Stimulated activated CD4-positive, alpha-beta T cell treated with anti-CD3 and anti-CD28 coated beads, Interleukin-1b, Interleukin-23, amount 100 ng/mL, for 48 hours (primary cell): Measurements from ENCODE around the gene TNFSF13.

Experiments used
- DNase-seq: peaks from one replicate; pipeline ENCODE4 v3.0.0-alpha.2; 2020

TNFSF13 gene, protein sequence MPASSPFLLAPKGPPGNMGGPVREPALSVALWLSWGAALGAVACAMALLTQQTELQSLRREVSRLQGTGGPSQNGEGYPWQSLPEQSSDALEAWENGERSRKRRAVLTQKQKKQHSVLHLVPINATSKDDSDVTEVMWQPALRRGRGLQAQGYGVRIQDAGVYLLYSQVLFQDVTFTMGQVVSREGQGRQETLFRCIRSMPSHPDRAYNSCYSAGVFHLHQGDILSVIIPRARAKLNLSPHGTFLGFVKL

DNA sequence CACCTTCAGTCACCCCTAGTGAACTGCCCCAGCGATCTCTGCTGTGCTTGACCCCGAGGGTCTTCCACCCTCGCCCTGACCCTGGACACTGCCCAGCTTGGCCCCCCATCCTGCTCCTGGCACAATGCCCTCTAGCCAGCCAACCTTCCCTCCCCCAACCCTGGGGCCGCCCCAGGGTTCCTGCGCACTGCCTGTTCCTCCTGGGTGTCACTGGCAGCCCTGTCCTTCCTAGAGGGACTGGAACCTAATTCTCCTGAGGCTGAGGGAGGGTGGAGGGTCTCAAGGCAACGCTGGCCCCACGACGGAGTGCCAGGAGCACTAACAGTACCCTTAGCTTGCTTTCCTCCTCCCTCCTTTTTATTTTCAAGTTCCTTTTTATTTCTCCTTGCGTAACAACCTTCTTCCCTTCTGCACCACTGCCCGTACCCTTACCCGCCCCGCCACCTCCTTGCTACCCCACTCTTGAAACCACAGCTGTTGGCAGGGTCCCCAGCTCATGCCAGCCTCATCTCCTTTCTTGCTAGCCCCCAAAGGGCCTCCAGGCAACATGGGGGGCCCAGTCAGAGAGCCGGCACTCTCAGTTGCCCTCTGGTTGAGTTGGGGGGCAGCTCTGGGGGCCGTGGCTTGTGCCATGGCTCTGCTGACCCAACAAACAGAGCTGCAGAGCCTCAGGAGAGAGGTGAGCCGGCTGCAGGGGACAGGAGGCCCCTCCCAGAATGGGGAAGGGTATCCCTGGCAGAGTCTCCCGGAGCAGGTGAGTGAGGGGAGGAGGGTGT is at the start of gene TNFSF13:
TNFSF13 (plus strand) TSS at position 207 of the 776 bp plus-strand sequence; CDS start at position 497, 290 bp downstream.
- DNase-seq = no peak

DNA sequence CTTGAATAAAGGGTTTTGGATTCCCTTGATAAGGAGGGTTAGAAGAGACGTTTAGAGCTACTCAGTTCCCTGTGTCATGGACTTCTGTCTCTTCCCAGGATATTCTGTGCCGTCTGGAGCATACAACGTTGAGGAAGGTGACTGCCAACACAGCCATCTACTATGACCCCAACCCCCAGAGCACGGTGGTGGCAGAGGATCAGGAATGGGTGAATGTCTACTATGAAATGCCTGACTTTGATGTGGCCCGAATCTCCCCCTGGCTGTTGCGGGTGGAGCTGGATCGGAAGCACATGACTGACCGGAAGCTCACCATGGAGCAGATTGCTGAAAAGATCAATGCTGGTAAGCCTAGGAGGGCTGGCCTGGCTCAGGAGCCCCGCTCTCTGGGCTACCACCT is 49.7 kb upstream of the TNFSF13 start:
- no peak for DNase-seq

DNA sequence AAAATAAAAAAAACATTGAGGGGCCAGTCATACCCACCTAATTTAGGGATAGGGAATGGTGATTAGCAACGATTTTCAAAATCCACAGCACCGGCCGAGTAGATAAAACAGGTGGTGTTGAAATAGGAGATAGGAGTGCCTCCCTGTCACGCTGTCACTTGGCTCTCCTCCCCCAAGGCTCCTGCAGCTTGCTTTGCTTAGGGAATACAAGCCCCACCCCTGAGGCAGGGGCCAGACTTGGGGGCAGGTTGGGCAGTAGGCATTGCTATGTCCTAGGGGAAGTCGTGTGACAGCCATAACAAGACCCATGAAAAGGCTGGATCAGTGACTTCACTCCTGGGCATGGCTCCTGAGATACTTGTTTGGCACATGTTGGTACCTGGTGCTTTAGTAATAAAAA is 48.6 kb upstream of the TNFSF13 start:
- DNase-seq = no peak

DNA sequence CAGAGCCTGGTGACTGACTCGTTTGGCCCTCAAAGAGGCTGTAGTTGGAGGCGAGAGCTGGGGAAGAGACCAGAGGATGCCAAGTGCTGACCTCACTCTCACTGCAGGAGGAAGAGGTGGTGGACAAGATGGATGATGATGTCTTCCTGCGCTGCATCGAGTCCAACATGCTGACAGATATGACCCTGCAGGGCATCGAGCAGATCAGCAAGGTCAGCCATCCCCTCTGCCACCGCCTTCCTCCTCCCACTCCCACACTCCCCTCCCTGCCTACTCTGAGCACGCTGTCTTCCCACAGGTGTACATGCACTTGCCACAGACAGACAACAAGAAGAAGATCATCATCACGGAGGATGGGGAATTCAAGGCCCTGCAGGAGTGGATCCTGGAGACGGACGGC is 47.4 kb upstream of the TNFSF13 start:
- DNase-seq = no peak

DNA sequence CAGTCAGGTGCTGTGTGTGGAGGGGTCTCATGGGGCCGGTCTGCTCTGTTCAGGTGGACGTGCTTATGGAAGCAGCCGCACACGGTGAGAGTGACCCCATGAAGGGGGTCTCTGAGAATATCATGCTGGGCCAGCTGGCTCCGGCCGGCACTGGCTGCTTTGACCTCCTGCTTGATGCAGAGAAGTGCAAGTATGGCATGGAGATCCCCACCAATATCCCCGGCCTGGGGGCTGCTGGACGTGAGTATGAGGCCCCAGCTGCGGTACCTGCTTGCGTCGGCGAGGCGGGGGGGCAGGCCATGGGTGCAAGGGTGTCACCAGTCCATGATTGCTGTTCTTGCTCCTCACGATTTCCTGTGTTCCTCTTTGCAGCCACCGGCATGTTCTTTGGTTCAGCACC is 46.4 kb upstream of the TNFSF13 start:
- no peak for DNase-seq

DNA sequence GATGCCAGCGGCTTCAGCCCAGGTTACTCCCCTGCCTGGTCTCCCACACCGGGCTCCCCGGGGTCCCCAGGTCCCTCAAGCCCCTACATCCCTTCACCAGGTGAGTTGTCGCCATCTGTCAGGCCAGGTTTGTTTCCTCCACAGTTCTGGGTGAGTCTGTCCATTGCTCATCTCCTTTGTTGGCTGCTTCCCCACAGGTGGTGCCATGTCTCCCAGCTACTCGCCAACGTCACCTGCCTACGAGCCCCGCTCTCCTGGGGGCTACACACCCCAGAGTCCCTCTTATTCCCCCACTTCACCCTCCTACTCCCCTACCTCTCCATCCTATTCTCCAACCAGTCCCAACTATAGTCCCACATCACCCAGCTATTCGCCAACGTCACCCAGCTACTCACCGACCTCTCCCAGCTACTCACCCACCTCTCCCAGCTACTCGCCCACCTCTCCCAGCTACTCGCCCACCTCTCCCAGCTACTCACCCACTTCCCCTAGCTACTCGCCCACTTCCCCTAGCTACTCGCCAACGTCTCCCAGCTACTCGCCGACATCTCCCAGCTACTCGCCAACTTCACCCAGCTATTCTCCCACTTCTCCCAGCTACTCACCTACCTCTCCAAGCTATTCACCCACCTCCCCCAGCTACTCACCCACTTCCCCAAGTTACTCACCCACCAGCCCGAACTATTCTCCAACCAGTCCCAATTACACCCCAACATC is 45.6 kb upstream of the TNFSF13 start:
- DNase-seq = no peak

DNA sequence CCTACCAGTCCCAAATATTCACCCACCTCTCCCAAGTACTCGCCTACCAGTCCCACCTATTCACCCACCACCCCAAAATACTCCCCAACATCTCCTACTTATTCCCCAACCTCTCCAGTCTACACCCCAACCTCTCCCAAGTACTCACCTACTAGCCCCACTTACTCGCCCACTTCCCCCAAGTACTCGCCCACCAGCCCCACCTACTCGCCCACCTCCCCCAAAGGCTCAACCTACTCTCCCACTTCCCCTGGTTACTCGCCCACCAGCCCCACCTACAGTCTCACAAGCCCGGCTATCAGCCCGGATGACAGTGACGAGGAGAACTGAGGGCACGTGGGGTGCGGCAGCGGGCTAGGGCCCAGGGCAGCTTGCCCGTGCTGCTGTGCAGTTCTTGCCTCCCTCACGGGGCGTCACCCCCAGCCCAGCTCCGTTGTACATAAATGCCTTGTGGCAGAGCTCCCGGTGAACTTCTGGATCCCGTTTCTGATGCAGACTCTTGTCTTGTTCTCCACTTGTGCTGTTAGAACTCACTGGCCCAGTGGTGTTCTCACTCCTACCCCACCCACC is 44.6 kb upstream of the TNFSF13 start:
- no peak for DNase-seq

DNA sequence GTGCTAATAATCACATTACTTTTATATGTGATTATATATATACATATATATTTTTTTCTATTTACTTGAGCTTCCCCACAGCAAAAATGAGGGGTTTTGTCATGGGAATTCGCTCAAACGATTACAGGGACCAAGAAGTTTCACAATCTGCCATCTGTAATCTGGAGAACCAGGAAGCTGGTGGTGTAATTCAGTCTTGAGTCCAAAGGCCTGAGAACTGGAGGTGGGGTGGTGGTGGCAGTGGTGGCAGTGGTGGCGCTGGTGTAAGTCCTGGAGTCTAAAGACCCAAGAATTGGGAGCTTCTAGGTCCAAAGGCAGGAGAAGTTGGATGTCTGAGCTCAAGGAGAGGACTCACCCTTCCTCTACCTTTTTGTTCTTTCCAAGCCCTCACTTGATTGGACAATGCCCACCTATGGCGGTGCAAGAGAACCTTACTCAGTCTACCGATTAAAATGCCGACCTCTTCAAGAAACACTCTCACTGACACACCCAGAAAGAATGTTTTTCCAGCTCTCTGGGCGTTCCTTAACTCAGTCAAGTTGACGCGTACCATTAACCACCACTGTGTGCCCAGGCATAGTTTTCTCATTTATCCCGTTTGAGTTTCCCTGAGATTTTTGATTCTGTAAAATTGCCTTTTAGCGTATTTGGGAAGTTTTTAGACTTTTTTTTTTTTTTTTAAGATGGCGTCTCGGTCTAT is 42.5 kb upstream of the TNFSF13 start:
- no peak for DNase-seq

DNA sequence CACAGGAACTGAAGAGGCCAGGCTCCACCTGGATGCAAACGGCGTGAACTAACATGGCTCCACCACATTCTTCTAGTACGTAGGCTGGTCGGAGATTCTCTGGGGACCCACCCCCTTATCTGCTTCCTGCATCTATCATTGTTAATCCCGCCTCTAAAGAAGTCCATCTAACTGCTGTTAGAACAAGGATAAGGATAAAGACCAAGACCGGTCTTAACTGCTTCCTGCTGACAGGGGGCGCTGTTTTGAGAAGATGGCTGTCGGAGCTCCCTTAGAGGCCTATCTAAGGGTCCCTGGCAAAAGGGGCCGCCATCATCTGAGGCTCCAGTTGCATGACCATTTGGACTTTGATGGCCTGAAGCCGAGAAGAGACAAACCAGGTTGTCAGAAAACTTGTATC is 35.5 kb upstream of the TNFSF13 start:
- peak; percentile 52 for DNase-seq

DNA sequence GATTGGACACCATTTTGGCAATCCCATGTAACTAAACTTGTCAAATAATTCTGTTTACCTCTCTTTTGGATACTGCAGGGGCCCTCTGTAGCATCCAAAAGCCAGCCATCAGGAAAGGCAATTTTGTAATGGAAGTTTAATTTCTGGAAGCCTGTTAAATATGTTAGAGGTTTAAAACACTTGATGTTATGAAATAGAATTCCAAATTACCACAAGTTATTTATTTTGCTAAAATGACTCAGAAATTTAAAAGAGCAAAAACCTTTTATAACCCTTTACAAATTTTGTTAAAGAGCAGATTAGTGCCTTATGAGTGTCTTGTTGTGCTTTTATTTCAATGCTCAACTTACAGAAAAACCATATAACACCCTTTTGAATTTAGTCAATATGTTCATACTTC is 29.7 kb upstream of the TNFSF13 start:
- no peak for DNase-seq

DNA sequence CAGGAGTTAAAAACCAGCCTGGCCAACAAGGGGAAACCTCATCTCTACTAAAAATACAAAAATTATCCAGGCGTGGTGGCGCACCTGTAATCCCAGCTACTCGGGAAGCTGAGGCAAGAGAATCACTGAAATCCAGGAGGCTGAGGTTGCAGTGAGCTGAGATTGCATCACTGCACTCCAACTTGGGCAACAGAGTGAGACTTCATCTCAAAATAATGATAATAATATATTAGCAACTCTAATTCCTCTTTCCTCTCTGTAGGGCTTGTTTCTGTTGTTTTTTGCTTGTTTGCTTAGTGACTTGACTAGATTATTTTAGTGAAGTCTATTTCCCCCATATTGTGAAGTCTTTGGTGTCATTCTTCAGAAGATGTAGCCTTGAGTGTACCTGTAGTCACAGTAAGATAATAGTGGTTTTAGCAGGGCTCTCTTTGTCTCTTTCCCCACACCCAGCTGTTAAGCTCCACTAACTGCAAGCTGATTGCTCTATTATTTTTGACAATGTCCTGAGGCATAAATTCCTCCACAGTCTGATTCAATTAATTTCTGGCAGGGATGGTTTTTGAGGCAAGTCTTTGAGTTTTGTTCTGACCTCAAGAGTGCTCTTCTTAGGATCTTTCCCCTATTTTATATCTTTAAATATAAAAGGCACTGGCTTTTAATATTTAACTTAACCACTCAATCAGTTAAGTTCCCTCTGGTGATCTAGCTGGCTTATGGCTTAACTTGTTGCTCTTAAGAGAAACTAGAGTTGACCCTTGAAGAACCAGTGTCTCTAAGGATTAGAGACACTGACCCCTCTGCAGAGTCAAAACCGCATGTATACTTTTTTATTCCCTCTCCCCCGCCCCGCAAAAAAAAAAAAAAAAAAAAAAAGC is 28.3 kb upstream of the TNFSF13 start:
- no peak for DNase-seq

DNA sequence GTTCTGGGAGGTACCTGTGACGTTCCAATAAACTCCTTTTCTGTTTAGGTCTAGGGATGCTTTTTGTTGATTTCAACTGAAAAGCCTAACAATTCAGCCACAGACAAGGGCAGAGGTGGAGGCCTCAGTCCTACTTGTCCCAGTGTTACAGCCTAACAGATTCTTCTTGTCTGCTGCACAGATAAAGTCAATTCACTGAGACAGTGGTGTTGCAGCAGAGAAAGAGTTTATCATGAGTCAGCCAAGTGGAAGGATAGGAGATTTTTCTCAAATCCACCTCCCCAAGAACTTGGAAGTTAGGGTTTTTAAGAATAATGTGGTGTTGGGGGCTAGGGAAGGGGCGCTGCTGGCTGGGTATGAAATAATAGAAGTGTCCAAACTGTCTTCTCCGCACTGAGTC is 20.5 kb upstream of the TNFSF13 start:
- no peak for DNase-seq

DNA sequence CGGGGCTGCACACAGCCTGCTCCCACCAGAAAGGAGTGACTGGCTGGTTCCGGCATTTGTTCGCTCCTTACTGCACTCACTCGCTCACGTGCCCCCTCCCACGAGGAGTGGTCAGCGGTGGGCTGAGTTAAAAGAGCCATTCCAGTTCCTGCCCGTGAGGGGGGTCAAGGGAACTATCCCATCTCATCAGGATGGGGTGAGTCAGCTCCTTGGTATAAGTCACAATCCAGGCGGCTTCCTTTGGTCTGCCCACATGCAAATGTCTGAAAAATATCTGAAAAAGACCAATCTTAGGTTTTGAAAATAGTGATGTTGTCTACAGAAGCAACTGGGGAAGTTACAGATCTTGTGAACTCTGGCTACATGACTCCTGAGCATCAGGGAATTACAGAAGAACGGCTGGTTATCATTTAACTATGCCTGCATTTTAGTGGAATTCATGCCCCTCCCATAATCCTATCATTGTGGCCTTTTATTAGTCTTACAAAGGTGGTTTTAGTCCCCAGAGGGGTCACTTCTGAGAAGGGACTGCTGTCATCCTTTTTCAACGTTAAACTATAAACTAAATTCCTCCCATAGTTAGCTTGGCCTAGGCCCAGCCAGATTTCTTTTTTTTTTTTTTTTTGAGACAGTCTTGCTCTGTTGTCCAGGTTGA is 19.5 kb upstream of the TNFSF13 start:
- no peak for DNase-seq

DNA sequence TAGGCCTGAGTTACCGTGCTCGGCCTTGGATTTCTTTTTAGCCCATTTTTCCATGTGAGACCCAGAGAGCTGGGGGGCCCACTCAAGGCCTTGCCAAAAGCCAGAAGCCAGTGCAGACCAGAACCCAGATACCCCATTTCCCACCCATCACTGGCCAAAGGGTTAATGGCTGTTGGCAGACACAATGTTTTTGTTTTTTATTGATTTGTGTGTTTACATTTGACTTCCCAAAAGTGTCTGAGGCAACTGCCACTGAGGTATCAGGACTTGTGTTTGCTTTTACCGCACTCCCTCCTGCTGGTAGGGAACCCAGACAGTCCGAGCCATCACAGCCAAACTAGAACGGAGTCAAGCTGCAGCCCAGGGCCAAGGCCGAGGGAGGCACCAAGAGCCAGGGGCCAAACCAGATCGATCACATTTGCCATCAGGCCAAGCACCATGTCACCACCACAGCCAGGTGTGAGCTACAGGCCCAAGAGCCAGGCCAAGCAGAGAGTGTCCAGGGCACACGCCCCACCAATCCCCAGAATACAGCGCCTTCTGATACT is 17.4 kb upstream of the TNFSF13 start:
- DNase-seq = no peak

DNA sequence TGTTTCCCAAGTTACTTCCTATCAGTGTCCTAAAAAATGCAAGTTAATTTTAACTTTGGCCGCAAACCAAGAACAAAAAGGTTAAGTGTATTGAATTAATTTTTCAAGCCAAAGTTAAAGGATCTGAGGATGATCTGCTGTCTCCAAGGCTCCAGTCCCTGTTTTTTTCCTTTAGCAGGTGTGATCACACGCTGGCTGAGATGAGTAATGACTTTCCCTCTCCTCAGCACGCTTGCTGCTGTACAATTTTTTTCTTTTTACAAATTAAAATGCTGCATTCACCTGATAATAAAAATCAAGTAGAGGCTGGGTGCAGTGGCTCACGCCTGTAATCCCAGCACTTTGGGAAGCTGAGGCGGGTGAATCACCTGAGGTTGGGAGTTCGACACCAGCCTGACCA is 13.6 kb upstream of the TNFSF13 start:
- DNase-seq = no peak

DNA sequence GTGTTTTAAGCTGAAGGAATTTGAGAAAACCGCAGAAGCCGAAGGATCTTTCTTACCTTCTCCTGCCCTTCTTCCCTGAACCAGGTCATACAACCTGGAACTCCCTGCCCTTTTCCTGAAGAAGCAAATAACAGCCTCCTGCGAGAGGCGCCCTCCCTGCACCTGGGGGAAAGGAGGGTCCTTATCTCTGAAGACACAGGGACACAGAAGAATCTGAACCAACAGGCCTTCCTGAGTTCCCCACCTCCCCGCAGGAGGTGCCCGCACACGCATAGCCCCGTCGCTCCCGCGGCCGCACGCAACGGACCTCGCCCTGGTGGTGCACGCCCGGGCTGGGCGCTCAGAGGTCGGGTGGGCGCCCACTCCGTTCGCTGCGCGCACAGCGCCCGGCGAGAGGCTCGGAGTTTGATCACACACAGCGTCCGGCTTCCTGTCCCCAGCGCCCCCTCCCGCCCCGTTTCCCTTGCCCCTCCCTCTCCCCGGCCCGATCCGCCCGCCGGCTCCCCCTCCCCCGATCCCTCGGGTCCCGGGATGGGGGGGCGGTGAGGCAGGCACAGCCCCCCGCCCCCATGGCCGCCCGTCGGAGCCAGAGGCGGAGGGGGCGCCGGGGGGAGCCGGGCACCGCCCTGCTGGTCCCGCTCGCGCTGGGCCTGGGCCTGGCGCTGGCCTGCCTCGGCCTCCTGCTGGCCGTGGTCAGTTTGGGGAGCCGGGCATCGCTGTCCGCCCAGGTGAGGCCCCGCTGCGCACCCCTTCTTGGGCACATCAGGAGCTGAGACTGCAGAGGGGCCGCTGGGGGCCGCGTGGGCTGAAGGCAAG is 9.8 kb upstream of the TNFSF13 start, which contains the start of gene TNFSF12:
TNFSF12 (plus strand) TSS at position 474 of the 816 bp plus-strand sequence; CDS start at position 570, 96 bp downstream.
- peak; percentile 36 for DNase-seq

DNA sequence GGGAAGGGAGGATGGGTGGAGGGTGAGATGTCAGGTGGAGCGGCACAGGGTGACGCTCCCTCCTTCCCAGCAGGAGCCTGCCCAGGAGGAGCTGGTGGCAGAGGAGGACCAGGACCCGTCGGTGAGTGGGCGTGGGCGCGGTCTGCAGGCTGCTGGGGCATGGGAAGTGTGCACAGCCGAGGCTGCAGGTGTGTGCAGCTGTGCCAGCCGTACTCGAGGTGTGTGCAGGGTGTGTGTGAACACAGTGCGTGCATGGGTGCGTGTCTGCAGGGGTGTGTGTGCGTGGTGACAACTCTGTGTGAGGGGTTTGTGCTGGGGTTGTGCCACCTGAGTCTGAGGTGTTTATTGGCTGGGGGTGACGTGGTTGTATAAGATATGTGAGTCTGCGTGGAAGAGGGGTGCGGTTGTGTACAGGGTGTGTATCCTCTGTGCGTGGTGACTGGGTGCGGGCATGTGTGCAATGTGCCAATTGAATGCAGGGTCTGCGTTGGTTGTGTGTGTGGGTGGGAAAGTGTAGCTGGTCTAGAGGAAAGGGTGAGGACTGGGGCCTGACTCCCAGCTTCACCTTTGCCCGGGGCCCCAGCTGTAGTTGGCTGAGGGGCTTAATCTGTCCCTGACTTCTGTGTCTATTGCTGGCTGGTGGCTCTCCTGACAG is 9.0 kb upstream of the TNFSF13 start:
- DNase-seq = peak; percentile 24

DNA sequence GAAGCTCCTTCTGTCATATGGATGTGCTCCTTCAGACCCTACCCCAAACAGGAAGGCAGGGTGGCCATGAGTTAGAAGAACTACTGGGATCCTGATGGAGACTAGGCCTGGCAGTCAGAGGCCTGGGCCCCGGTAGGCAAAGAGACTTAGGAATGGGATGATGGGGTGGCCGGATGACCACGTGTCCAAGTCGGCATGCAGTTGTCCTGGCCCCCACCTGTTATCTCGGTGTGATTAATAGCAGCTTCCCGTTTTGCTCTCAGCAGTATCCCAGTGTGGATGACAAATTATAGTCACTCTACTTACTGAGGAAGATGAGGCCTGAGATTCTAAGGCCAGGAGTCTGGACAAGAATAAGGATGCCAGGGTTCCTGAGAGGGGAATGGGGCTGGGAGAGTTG is 8.2 kb upstream of the TNFSF13 start:
- no peak for DNase-seq

DNA sequence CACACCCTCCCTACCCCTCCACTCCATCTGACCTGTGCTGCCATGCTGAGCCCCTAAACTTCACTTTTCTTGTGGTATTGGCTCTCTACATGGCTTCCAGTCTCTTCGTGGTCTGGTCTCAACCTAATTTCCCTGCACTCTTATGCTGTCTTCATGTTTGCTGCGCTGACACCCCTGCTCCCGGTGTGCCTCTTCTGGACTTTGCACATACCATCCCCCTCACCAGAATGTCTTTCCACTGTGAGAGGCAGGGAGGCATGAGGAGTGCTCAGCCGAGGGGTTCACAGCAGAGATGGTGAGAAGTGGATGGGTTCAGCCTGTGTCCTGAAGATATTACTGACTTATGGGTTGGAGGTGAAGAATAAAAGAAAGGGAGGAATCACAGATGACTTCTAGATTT is 7.2 kb upstream of the TNFSF13 start:
- no peak for DNase-seq
